Measurements from ENCODE around the gene VASH1. TPM values are rescaled to one million over a fixed set of nuclear protein-coding genes. Genes with fewer than 3 reads are reported as not detected.

The VASH1 gene
- total RNA-seq, 4 donors from 2014 or later, result 5.6 to 17.5 (median 9.2) TPM

DNA sequence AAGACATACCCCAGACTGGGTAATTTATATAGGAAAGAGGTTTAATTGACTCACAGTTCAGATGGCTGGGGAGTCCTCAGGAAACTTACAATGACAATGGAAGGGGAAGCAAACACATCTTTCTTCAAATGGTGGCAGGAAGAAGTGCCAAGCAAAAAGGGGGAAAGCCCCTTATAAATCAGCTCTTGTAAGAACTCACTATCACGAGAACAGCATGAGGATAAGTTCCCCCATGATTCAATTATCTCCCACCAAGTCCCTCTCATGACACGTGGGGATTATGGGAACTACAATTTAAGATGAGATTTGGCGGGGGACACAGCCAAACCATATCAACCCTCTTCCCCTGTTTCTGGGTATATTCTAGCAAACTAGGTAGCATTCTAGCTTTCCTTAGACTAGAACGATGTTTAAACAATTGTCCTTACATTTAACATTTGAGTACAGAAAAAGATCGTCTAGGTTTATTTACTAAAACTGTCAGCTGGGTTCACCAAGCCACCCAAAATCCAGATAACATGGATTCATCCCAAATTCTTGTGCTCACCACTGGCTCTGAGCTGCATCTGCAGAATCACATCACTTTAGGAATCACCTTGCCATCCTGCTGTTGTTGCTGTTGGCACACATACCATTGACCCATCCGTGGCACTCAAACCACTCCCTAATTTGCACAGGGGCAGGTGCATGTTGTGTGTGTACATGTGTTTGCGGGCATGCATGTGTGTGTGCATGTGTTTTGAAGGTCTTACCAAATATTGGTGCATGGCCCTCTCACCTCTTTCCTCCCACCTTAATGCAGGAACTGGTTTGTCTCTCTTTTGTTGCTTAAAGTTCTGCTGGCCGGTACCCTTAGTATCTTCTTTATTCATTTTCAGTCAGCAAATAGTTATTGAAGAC is 36.4 kb upstream of the VASH1 start:
- Histone ChIP-seq H3K9me3 (no peaks in the 10 kb centered on the region), H3K4me1 (peaks cover 11 to 31% (median 22%) of the 10 kb centered on the region in 4 donors), H3K36me3 (no peaks in the 10 kb centered on the region), H3K27me3 (peaks cover 0 to 8% (median 0%) of the 10 kb centered on the region in 4 donors), H3K4me3 (no peak overlapping the region), H3K27ac (replicated peaks in 1 of 4) (no peak overlapping the region)
- WGBS, result 64% methylated on average over 8 of the region's 8 CpGs
- intact Hi-C loops (cut with DNase I), result no loop called here
- TF ChIP-seq CTCF (IDR thresholded peaks at IDR 0.05) (no peak), POLR2A (IDR thresholded peaks at IDR 0.05; ENCODE audit: low read depth) (no peak), EP300 (IDR thresholded peaks at IDR 0.05) (no peak), POLR2AphosphoS5 (IDR thresholded peaks at IDR 0.05) (no peak)
- DNase-seq (ENCODE audit: extremely low spot score), result no peak

GRCh38 chr14:76726551-76726970 is 34.7 kb upstream of the VASH1 start:
- Histone ChIP-seq H3K27ac (replicated peaks in 1 of 4) (peak overlapping the region in 3 of 4 donors; percentile 31 to 51 (median 34)), H3K4me1 (peaks cover 0 to 17% (median 9%) of the 10 kb centered on the region in 4 donors), H3K4me3 (peak overlapping the region in 3 of 4 donors; percentile 12 to 26 (median 22)), H3K9me3 (no peaks in the 10 kb centered on the region), H3K36me3 (no peaks in the 10 kb centered on the region), H3K27me3 (peaks cover 0 to 8% (median 0%) of the 10 kb centered on the region in 4 donors)
- no peak for DNase-seq (ENCODE audit: extremely low spot score)
- intact Hi-C loops (cut with DNase I), result no loop called here
- 62% methylated on average over 8 of the region's 11 CpGs for WGBS
- TF ChIP-seq POLR2A (IDR thresholded peaks at IDR 0.05; ENCODE audit: low read depth) (no peak), EP300 (IDR thresholded peaks at IDR 0.05) (no peak), CTCF (IDR thresholded peaks at IDR 0.05) (no peak), POLR2AphosphoS5 (IDR thresholded peaks at IDR 0.05) (no peak)

- intact Hi-C loops (cut with DNase I), result no loop called here
- no peaks in the 10 kb centered on the region for H3K36me3 ChIP-seq
- H3K9me3 ChIP-seq, result no peaks in the 10 kb centered on the region
- peaks cover 0 to 8% (median 0%) of the 10 kb centered on the region in 4 donors for H3K27me3 ChIP-seq
- no peak overlapping the region for H3K4me3 ChIP-seq
- peak overlapping the region in 3 of 4 donors; percentile 23 to 51 (median 24) for H3K27ac ChIP-seq (replicated peaks in 1 of 4)
- TF ChIP-seq POLR2A (IDR thresholded peaks at IDR 0.05; ENCODE audit: low read depth) (no peak), EP300 (IDR thresholded peaks at IDR 0.05) (no peak), POLR2AphosphoS5 (IDR thresholded peaks at IDR 0.05) (no peak), CTCF (IDR thresholded peaks at IDR 0.05) (no peak)
- WGBS, result 33% methylated on average over 4 of the region's 4 CpGs
- H3K4me1 ChIP-seq, result peaks cover 0 to 11% (median 4%) of the 10 kb centered on the region in 4 donors
- no peak for DNase-seq (ENCODE audit: extremely low spot score)
Measured at GRCh38 chr14:76727384-76727783, 33.9 kb upstream of the VASH1 start.

DNA sequence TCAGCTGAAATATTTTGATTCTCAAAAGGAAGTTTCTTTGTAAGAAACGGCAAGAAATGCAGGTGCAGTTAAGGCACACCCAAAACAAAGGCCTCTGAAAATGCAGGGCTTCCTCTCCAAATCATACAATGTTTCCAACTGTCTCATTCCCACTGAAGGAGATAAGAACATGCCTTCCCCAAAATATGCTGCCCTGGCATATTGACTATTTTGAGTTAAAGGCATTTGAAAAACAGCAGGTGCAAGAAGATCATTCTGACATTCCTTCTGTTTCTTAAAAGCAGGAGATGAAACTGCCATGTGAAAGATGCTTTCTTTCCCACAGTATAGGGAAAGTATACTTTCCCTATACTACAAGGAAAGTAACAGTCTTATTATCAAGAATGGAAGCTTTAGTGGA is 33.4 kb upstream of the VASH1 start:
- H3K27me3 ChIP-seq, result peaks cover 0 to 8% (median 0%) of the 10 kb centered on the region in 4 donors
- no peak for DNase-seq (ENCODE audit: extremely low spot score)
- TF ChIP-seq EP300 (IDR thresholded peaks at IDR 0.05) (no peak), POLR2A (IDR thresholded peaks at IDR 0.05; ENCODE audit: low read depth) (no peak), POLR2AphosphoS5 (IDR thresholded peaks at IDR 0.05) (no peak), CTCF (IDR thresholded peaks at IDR 0.05) (no peak)
- 71% methylated on average over 1 of the region's 1 CpG for WGBS
- peaks cover 0 to 11% (median 4%) of the 10 kb centered on the region in 4 donors for H3K4me1 ChIP-seq
- no peaks in the 10 kb centered on the region for H3K36me3 ChIP-seq
- no peak overlapping the region for H3K4me3 ChIP-seq
- intact Hi-C loops (cut with DNase I), result no loop called here
- peak overlapping the region in 2 of 4 donors; percentile 23 to 51 for H3K27ac ChIP-seq (replicated peaks in 1 of 4)
- H3K9me3 ChIP-seq, result no peaks in the 10 kb centered on the region

Measured in esophagus muscularis mucosa (tissue), 4 donors.